IMR-90 (cell line): Measurements from ENCODE around the gene RALGAPA1. TPM values are rescaled to one million over a fixed set of nuclear protein-coding genes. Genes with fewer than 3 reads are reported as not detected.

Experiments
- ATAC-seq: fragments of 200-7000 bp; cut with Tn5 transposase; 2 replicates; pipeline ENCODE4 v1.9.1; 2020; ENCODE audit warnings: low read depth, mild to moderate bottlenecking, moderate library complexity
- BruUV-seq: library from RNA; stranded (reverse); fragments of 400-500 nt; replicated peaks from 2 replicates; lab custom pipeline; 2021; lab: Mats Ljungman, UMichigan
- CTCF ChIA-PET: fragments of 300-600 bp; formaldehyde crosslinking; extraction: SDS; loops from one replicate; lab custom pipeline; 2021; ENCODE audit warnings: antibody characterized with exemption; lab: Yijun Ruan, JAX
- POLR2A ChIA-PET: fragments of 300-600 bp; sonication (Branson Sonifier 250); formaldehyde crosslinking; loops from one replicate; lab custom pipeline; 2022; ENCODE audit warnings: antibody characterized with exemption; ENCODE audit not compliant: unreplicated experiment; lab: Charles Lee
- DNase-seq: peaks from one replicate; pipeline ENCODE4 v3.0.0; 2013
- H2AFZ ChIP-seq: replicated peaks from 2 replicates; pipeline ENCODE3; 2013; ENCODE audit warnings: low read length, mild to moderate bottlenecking; ENCODE audit not compliant: poor library complexity
- H2AK5ac ChIP-seq: 2 replicates; pipeline ENCODE4 v1.6.1; 2013; ENCODE audit warnings: low read depth, low read length, inconsistent platforms
- H2AK9ac ChIP-seq: replicated peaks from 2 replicates; pipeline ENCODE3; 2013; ENCODE audit warnings: mild to moderate bottlenecking, low read depth, low read length, moderate library complexity; ENCODE audit not compliant: poor library complexity
- H2BK120ac ChIP-seq: 2 replicates; pipeline ENCODE4 v1.6.1; 2013; ENCODE audit warnings: low read depth, low read length, inconsistent platforms
- H2BK15ac ChIP-seq: 3 replicates; pipeline ENCODE4 v1.6.1; 2013; ENCODE audit warnings: low read depth, low read length, inconsistent platforms
- H2BK20ac ChIP-seq: 2 replicates; pipeline ENCODE4 v1.6.1; 2013; ENCODE audit warnings: low read depth, mild to moderate bottlenecking, inconsistent platforms, low read length, moderate library complexity
- H2BK5ac ChIP-seq: 2 replicates; pipeline ENCODE4 v1.6.1; 2013; ENCODE audit warnings: mild to moderate bottlenecking, low read depth, low read length, inconsistent platforms; ENCODE audit not compliant: poor library complexity, severe bottlenecking
- H3K14ac ChIP-seq: replicated peaks from 2 replicates; pipeline ENCODE4 v1.6.1; 2013; ENCODE audit warnings: low read depth, low read length, inconsistent platforms
- H3K18ac ChIP-seq: 2 replicates; pipeline ENCODE4 v1.6.1; 2013; ENCODE audit warnings: low read depth, low read length, control low read depth
- H3K23ac ChIP-seq: 2 replicates; pipeline ENCODE4 v1.6.1; 2013; ENCODE audit warnings: low read depth, low read length, inconsistent platforms
- H3K27ac ChIP-seq: 2 replicates; pipeline ENCODE4 v1.5.1; 2013; ENCODE audit warnings: mild to moderate bottlenecking, control low read depth, low read length; ENCODE audit not compliant: insufficient read depth
- H3K27me3 ChIP-seq: 2 replicates; pipeline ENCODE4 v1.6.1; 2013; ENCODE audit warnings: low read length; ENCODE audit not compliant: control insufficient read depth, insufficient read depth
- H3K36me3 ChIP-seq: 2 replicates; pipeline ENCODE4 v1.6.1; 2013; ENCODE audit warnings: low read length, mixed read lengths; ENCODE audit not compliant: control insufficient read depth, insufficient read depth
- H3K4ac ChIP-seq: 2 replicates; pipeline ENCODE4 v1.6.1; 2013; ENCODE audit warnings: low read depth, low read length, inconsistent platforms
- H3K4me1 ChIP-seq: 2 replicates; pipeline ENCODE4 v1.6.1; 2013; ENCODE audit warnings: low read length, mixed read lengths; ENCODE audit not compliant: control insufficient read depth, insufficient read depth
- H3K4me2 ChIP-seq: 2 replicates; pipeline ENCODE4 v1.6.1; 2013; ENCODE audit warnings: low read depth, mild to moderate bottlenecking, control low read depth, low read length, moderate library complexity
- H3K4me3 ChIP-seq: 2 replicates; pipeline ENCODE4 v1.5.1; 2013; ENCODE audit warnings: low read depth, mild to moderate bottlenecking, control low read depth, low read length, moderate library complexity; ENCODE audit not compliant: insufficient read depth
- H3K56ac ChIP-seq: 2 replicates; pipeline ENCODE4 v1.6.1; 2013; ENCODE audit warnings: low read length, inconsistent platforms; ENCODE audit not compliant: insufficient read depth; ENCODE audit errors: extremely low read depth
- H3K79me1 ChIP-seq, 2 experiments: 2 replicates each; pipeline ENCODE4 v1.6.1; 2013; ENCODE audit warnings: low read length in 2 of 2, inconsistent platforms in 1 of 2, low read depth in 1 of 2
- H3K9ac ChIP-seq: 2 replicates; pipeline ENCODE4 v1.6.1; 2013; ENCODE audit warnings: low read depth, low read length, control low read depth
- H3K9me1 ChIP-seq: 2 replicates; pipeline ENCODE4 v1.6.1; 2013; ENCODE audit warnings: low read length, inconsistent platforms; ENCODE audit not compliant: insufficient read depth
- H3K9me3 ChIP-seq: 2 replicates; pipeline ENCODE4 v1.6.1; 2013; ENCODE audit warnings: low read length; ENCODE audit not compliant: control insufficient read depth, insufficient read depth
- H4K20me1 ChIP-seq: 2 replicates; pipeline ENCODE4 v1.6.1; 2013; ENCODE audit warnings: low read length, inconsistent platforms; ENCODE audit not compliant: insufficient read depth
- H4K5ac ChIP-seq: 2 replicates; pipeline ENCODE4 v1.6.1; 2013; ENCODE audit warnings: mild to moderate bottlenecking, low read depth, low read length, control low read depth
- H4K8ac ChIP-seq, 2 experiments: 2 replicates each; pipeline ENCODE4 v1.6.1; 2013; ENCODE audit warnings: low read depth in 2 of 2, low read length in 2 of 2, control low read depth in 1 of 2, inconsistent platforms in 1 of 2
- H4K91ac ChIP-seq: 2 replicates; pipeline ENCODE4 v1.6.1; 2013; ENCODE audit warnings: low read depth, low read length, inconsistent platforms; ENCODE audit not compliant: insufficient read depth
- BHLHE40 ChIP-seq: fragments of 150-350 bp; IDR thresholded peaks from 2 replicates; pipeline ENCODE4 v1.6.1; 2016; ENCODE audit warnings: mild to moderate bottlenecking, low read depth, low read length
- CEBPB ChIP-seq: IDR thresholded peaks from 2 replicates; pipeline ENCODE4 v1.6.1; 2012; ENCODE audit warnings: low read depth, low read length, improper control_type of control experiment
- CHD1 ChIP-seq: IDR thresholded peaks from 2 replicates; pipeline ENCODE4 v1.6.1; 2012; ENCODE audit warnings: low read depth, low read length, improper control_type of control experiment
- CTCF ChIP-seq: conservative IDR thresholded peaks from 2 replicates; pipeline ENCODE4 v1.5.1; 2012; ENCODE audit warnings: mild to moderate bottlenecking, low read depth, low read length, improper control_type of control experiment
- ELK1 ChIP-seq: fragments of 150-350 bp; IDR thresholded peaks from 2 replicates; pipeline ENCODE4 v1.6.1; 2016; ENCODE audit warnings: low read depth, mild to moderate bottlenecking, low read length, moderate library complexity, borderline replicate concordance
- FOS ChIP-seq: fragments of 150-350 bp; IDR thresholded peaks from 2 replicates; pipeline ENCODE4 v1.6.1; 2016; ENCODE audit warnings: low read depth, low read length
- MAFK ChIP-seq: IDR thresholded peaks from 2 replicates; pipeline ENCODE4 v1.6.1; 2012; ENCODE audit warnings: low read depth, low read length, improper control_type of control experiment
- MAZ ChIP-seq: IDR thresholded peaks from 2 replicates; pipeline ENCODE4 v1.6.1; 2012; ENCODE audit warnings: low read depth, mild to moderate bottlenecking, low read length, improper control_type of control experiment, moderate library complexity, borderline replicate concordance
- NFE2L2 ChIP-seq: fragments of 150-350 bp; IDR thresholded peaks from 2 replicates; pipeline ENCODE4 v1.6.1; 2016; ENCODE audit warnings: low read depth, mild to moderate bottlenecking, low read length
- POLR2A ChIP-seq: IDR thresholded peaks from 2 replicates; pipeline ENCODE4 v1.6.1; 2012; ENCODE audit warnings: mild to moderate bottlenecking, low read depth, low read length
- RAD21 ChIP-seq: IDR thresholded peaks from 2 replicates; pipeline ENCODE4 v1.6.1; 2012; ENCODE audit warnings: low read length, improper control_type of control experiment
- RCOR1 ChIP-seq: IDR thresholded peaks from 2 replicates; pipeline ENCODE4 v1.6.1; 2012; ENCODE audit warnings: mild to moderate bottlenecking, low read length, improper control_type of control experiment; ENCODE audit not compliant: insufficient replicate concordance
- RFX5 ChIP-seq: IDR thresholded peaks from 2 replicates; pipeline ENCODE4 v1.8.0; 2012; ENCODE audit warnings: low read depth, mild to moderate bottlenecking, low read length, moderate library complexity
- SMC3 ChIP-seq: fragments of 150-350 bp; IDR thresholded peaks from 2 replicates; pipeline ENCODE4 v1.6.1; 2016; ENCODE audit warnings: low read depth, mild to moderate bottlenecking, antibody characterized with exemption, low read length, moderate library complexity
- USF2 ChIP-seq: fragments of 150-350 bp; IDR thresholded peaks from 2 replicates; pipeline ENCODE4 v1.6.1; 2017; ENCODE audit warnings: mild to moderate bottlenecking, antibody characterized with exemption, low read length, low read depth
- WGBS, 2 experiments: methylation state at CpG; one replicate each; pipeline versions ENCODE4 v1.1.5 to v1.1.7; 2013; ENCODE audit warnings: missing lambda C conversion rate in 2 of 2; ENCODE audit not compliant: insufficient read length in 1 of 2; ENCODE audit errors: extremely low coverage in 2 of 2; 5-methylcytosine and 5-hydroxymethylcytosine counted together
- dilution Hi-C: fragments of 300-500 bp; cut with HindIII; formaldehyde crosslinking; loops from one replicate; pipeline ENCODE4 v1.14.3; 2018; ENCODE audit warnings: low sequenced_read_pairs; ENCODE audit not compliant: unreplicated experiment
- in situ Hi-C: fragments of 300-500 bp; cut with MboI; formaldehyde crosslinking; loops from 3 replicates; pipeline ENCODE4 v1.14.3; 2019; ENCODE audit warnings: low sequenced_read_pairs, inconsistent platforms, mixed read lengths
- intact Hi-C: fragments of 100-400 bp; cut with micrococcal nuclease; formaldehyde crosslinking; loops from 2 replicates; pipeline ENCODE4 v1.10.0; 2022
- polyA plus RNA-seq, 3 experiments: library from polyadenylated mRNA; depleted of rRNA; stranded (reverse); fragments of >200 nt; gene quantifications; 2 replicates each; pipeline ENCODE4 v1.2.3, GENCODE V29; 2012; ENCODE audit warnings: low replicate concordance in 1 of 3
- total RNA-seq: library from RNA; depleted of rRNA; stranded (reverse); fragments of >200 nt; gene quantifications from 2 replicates; pipeline ENCODE4 v1.2.3, GENCODE V29; 2012

The RALGAPA1 gene
- total and polyA plus RNA-seq, 2 of the 4 experiments (the other 2 are of a cell fraction) = 5.1 to 25.6 TPM

- CTCF ChIA-PET = interaction anchor here (0.7 kb wide), 1 partner anchor 153 kb away, joined by 4 read pairs; no protein-coding TSS in a partner anchor
- POLR2A ChIA-PET = interaction anchor here (0.5 kb wide), 1 partner anchor 1350 kb away, joined by 3 read pairs; no protein-coding TSS in a partner anchor
- peaks cover 17% of the 10 kb centered on the region for H4K20me1 ChIP-seq
- no peak overlapping the region for H2BK15ac ChIP-seq
- H3K9me1 ChIP-seq = no peaks in the 10 kb centered on the region
- H3K4me3 ChIP-seq = no peak overlapping the region
- H2BK120ac ChIP-seq = no peak overlapping the region
- H3K27me3 ChIP-seq = no peaks in the 10 kb centered on the region
- H4K5ac ChIP-seq = no peak overlapping the region
- no peak overlapping the region for H2AK9ac ChIP-seq
- no peak for TF ChIP-seq BHLHE40
- TF ChIP-seq NFE2L2 = no peak
- no peak for TF ChIP-seq RFX5
- no peak for TF ChIP-seq USF2
- TF ChIP-seq RCOR1 = no peak
- no peak for TF ChIP-seq RAD21
- TF ChIP-seq CTCF = no peak
- no peak for TF ChIP-seq MAZ
- TF ChIP-seq FOS = no peak
- TF ChIP-seq CEBPB = no peak
- no peak for TF ChIP-seq SMC3
- no peak for TF ChIP-seq MAFK
- no peak for TF ChIP-seq CHD1
- no peak for TF ChIP-seq ELK1
- TF ChIP-seq POLR2A = no peak
- dilution Hi-C loops = no loop called here
- ATAC-seq = no peak
- no peak overlapping the region for H3K56ac ChIP-seq
- no peak overlapping the region for H4K8ac ChIP-seq
- H3K9me3 ChIP-seq = no peaks in the 10 kb centered on the region
- WGBS, 2 experiments = no CpG with 5 or more reads among the region's 2 CpGs
- in situ Hi-C loops = no loop called here
- peaks cover 5 to 23% of the 10 kb centered on the region in 2 experiments; a peak in 3 of 4 replicates for H3K79me1 ChIP-seq
- H3K14ac ChIP-seq = no peak overlapping the region
- no peaks in the 10 kb centered on the region for H3K36me3 ChIP-seq
- no TSS peak for BruUV-seq
- H3K4me1 ChIP-seq = peaks cover 2% of the 10 kb centered on the region; the same call in 1 of the 2 replicates
- H4K91ac ChIP-seq = no peak overlapping the region
- no peak overlapping the region for H3K23ac ChIP-seq
- H3K9ac ChIP-seq = no peak overlapping the region
- DNase-seq = no peak
- H2BK20ac ChIP-seq = no peak overlapping the region
- no peak overlapping the region for H3K27ac ChIP-seq
- no peak overlapping the region for H2AK5ac ChIP-seq
- H2AFZ ChIP-seq = no peak overlapping the region
- no peak overlapping the region for H3K4ac ChIP-seq
- intact Hi-C loops = no loop called here
- H3K4me2 ChIP-seq = no peak overlapping the region
- no peak overlapping the region for H2BK5ac ChIP-seq
- H3K18ac ChIP-seq = no peak overlapping the region
These were observed 22.2 kb downstream of the RALGAPA1 start for GRCh38 chr14:35786856-35787255.
